ENCODE results near the gene LGALS4.

- TF ChIP-seq, protein P1, sequence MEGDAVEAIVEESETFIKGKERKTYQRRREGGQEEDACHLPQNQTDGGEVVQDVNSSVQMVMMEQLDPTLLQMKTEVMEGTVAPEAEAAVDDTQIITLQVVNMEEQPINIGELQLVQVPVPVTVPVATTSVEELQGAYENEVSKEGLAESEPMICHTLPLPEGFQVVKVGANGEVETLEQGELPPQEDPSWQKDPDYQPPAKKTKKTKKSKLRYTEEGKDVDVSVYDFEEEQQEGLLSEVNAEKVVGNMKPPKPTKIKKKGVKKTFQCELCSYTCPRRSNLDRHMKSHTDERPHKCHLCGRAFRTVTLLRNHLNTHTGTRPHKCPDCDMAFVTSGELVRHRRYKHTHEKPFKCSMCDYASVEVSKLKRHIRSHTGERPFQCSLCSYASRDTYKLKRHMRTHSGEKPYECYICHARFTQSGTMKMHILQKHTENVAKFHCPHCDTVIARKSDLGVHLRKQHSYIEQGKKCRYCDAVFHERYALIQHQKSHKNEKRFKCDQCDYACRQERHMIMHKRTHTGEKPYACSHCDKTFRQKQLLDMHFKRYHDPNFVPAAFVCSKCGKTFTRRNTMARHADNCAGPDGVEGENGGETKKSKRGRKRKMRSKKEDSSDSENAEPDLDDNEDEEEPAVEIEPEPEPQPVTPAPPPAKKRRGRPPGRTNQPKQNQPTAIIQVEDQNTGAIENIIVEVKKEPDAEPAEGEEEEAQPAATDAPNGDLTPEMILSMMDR (IDR thresholded peaks at IDR 0.05) = no peak
- no peak for TF ChIP-seq POLR2A (IDR thresholded peaks at IDR 0.05)
Observed at GRCh38 chr19:38839816-38840582, 27.3 kb upstream of the LGALS4 start.

All from right lobe of liver (tissue), 4 donors.